Activated naive CD4-positive, alpha-beta T cell treated with anti-CD3 and anti-CD28 coated beads for 36 hours (primary cell): ENCODE measurements around the gene MIA. TPM values are rescaled to one million over a fixed set of nuclear protein-coding genes. Genes with fewer than 3 reads are reported as not detected.
"Not testable (repeated sequence)": the region's sequence is repeated elsewhere in the genome, so short reads cannot be mapped to it uniquely, and the experiment has no call there.

Experiments used
- CTCF ChIA-PET: fragments of 350-600 bp; sonication (Branson Sonifier 250); formaldehyde crosslinking; loops from one replicate; lab custom pipeline; 2021; ENCODE audit warnings: antibody characterized with exemption; lab: Charles Lee
- DNase-seq: peaks from one replicate; pipeline ENCODE4 v3.0.0-alpha.2; 2020
- H3K27ac Mint-ChIP-seq: one replicate; pipeline ENCODE4 v1.8.0; 2021; ENCODE audit warnings: mild to moderate bottlenecking, mixed read lengths
- H3K27me3 Mint-ChIP-seq: one replicate; pipeline ENCODE4 v1.8.0; 2021; ENCODE audit warnings: low read depth, mixed read lengths
- H3K36me3 Mint-ChIP-seq: one replicate; pipeline ENCODE4 v1.8.0; 2021; ENCODE audit warnings: low read depth, mixed read lengths
- H3K4me1 Mint-ChIP-seq: one replicate; pipeline ENCODE4 v1.8.0; 2021; ENCODE audit warnings: low read depth, mixed read lengths
- H3K4me3 Mint-ChIP-seq: one replicate; pipeline ENCODE4 v1.8.0; 2021; ENCODE audit warnings: mild to moderate bottlenecking, moderate library complexity, mixed read lengths
- H3K9me3 Mint-ChIP-seq: one replicate; pipeline ENCODE4 v1.8.0; 2021; ENCODE audit warnings: mixed read lengths
- intact Hi-C: fragments of 100-400 bp; cut with micrococcal nuclease; formaldehyde crosslinking; loops from one replicate; pipeline ENCODE4 v1.15.1; 2023
- total RNA-seq, 2 experiments: library from RNA; stranded (reverse); gene quantifications; one replicate each; pipeline ENCODE4 v1.2.3, GENCODE V29; 2021

The MIA gene
- total RNA-seq = not detected

GRCh38 chr19:40774916-40775631 is at the start of gene MIA:
MIA (plus strand) TSS chr19:40775521; CDS start chr19:40775543, 22 bp downstream.
- peaks cover 32% of the 10 kb centered on the region for H3K4me1 Mint-ChIP-seq
- no peak within 1 kb of the TSS for H3K27ac Mint-ChIP-seq
- H3K36me3 Mint-ChIP-seq = peaks cover 14% of the 10 kb centered on the region
- no peaks in the 10 kb centered on the region for H3K27me3 Mint-ChIP-seq
- intact Hi-C loops = no loop called here
- no peak within 1 kb of the TSS for H3K4me3 Mint-ChIP-seq
- peaks cover 3% of the 10 kb centered on the region for H3K9me3 Mint-ChIP-seq
- no peak for DNase-seq
- CTCF ChIA-PET = interaction anchor here (0.8 to 0.9 kb wide), 2 partner anchors 32 to 34 kb away, joined by 3 read pairs; no protein-coding TSS in a partner anchor

GRCh38 chr19:40726279-40726678 is 49.0 kb upstream of the MIA start:
- peaks cover 36% of the 10 kb centered on the region for H3K36me3 Mint-ChIP-seq
- DNase-seq = no peak
- intact Hi-C loops = no loop called here
- H3K4me1 Mint-ChIP-seq = peaks cover 31% of the 10 kb centered on the region
- CTCF ChIA-PET = interaction anchor here (0.7 to 1.2 kb wide), 2 partner anchors 35 to 93 kb away, joined by 3 read pairs; no protein-coding TSS in a partner anchor
- no peaks in the 10 kb centered on the region for H3K27me3 Mint-ChIP-seq
- H3K4me3 Mint-ChIP-seq = no peak overlapping the region
- no peaks in the 10 kb centered on the region for H3K9me3 Mint-ChIP-seq
- no peak overlapping the region for H3K27ac Mint-ChIP-seq

GRCh38 chr19:40730065-40730464 is 45.3 kb upstream of the MIA start:
- H3K9me3 Mint-ChIP-seq, H3K4me3 Mint-ChIP-seq, DNase-seq, H3K4me1 Mint-ChIP-seq, intact Hi-C loops, H3K27ac Mint-ChIP-seq, H3K27me3 Mint-ChIP-seq: not testable (repeated sequence)
- H3K36me3 Mint-ChIP-seq = peaks cover 23% of the 10 kb centered on the region
- CTCF ChIA-PET = interaction anchor here (0.7 kb wide), 1 partner anchor 77 kb away, joined by 3 read pairs; no protein-coding TSS in a partner anchor

- H3K9me3 Mint-ChIP-seq, H3K27me3 Mint-ChIP-seq, CTCF ChIA-PET, intact Hi-C loops, H3K4me1 Mint-ChIP-seq, H3K4me3 Mint-ChIP-seq, H3K27ac Mint-ChIP-seq, DNase-seq: not testable (repeated sequence)
- H3K36me3 Mint-ChIP-seq = peaks cover 21% of the 10 kb centered on the region
These were observed 43.0 kb upstream of the MIA start for GRCh38 chr19:40732304-40732703.

GRCh38 chr19:40733149-40733548 is 42.2 kb upstream of the MIA start:
- H3K4me3 Mint-ChIP-seq = no peak overlapping the region
- CTCF ChIA-PET = interaction anchor here (0.9 kb wide), 1 partner anchor 80 kb away, joined by 3 read pairs; no protein-coding TSS in a partner anchor
- intact Hi-C loops = no loop called here
- DNase-seq = no peak
- H3K27me3 Mint-ChIP-seq = no peaks in the 10 kb centered on the region
- no peaks in the 10 kb centered on the region for H3K9me3 Mint-ChIP-seq
- H3K4me1 Mint-ChIP-seq = no peaks in the 10 kb centered on the region
- peaks cover 18% of the 10 kb centered on the region for H3K36me3 Mint-ChIP-seq
- H3K27ac Mint-ChIP-seq = no peak overlapping the region

- no peak for DNase-seq
- Mint-ChIP-seq H3K4me3 (no peak overlapping the region), H3K9me3 (no peaks in the 10 kb centered on the region), H3K36me3 (peaks cover 16% of the 10 kb centered on the region), H3K4me1 (no peaks in the 10 kb centered on the region), H3K27me3 (no peaks in the 10 kb centered on the region), H3K27ac (no peak overlapping the region)
- intact Hi-C loops = no loop called here
- CTCF ChIA-PET = no interaction called here
These were observed 40.1 kb upstream of the MIA start for GRCh38 chr19:40735013-40735771.

- Mint-ChIP-seq H3K9me3 (no peaks in the 10 kb centered on the region), H3K27ac (no peak overlapping the region), H3K36me3 (peaks cover 12% of the 10 kb centered on the region), H3K4me1 (no peaks in the 10 kb centered on the region), H3K4me3 (no peak overlapping the region), H3K27me3 (no peaks in the 10 kb centered on the region)
- DNase-seq = no peak
- intact Hi-C loops = no loop called here
- CTCF ChIA-PET = no interaction called here
These were observed 38.7 kb upstream of the MIA start for GRCh38 chr19:40736661-40737060.

GRCh38 chr19:40737102-40737644 is 38.1 kb upstream of the MIA start:
- H3K27me3 Mint-ChIP-seq = no peaks in the 10 kb centered on the region
- H3K4me1 Mint-ChIP-seq = no peaks in the 10 kb centered on the region
- H3K4me3 Mint-ChIP-seq = no peak overlapping the region
- intact Hi-C loops = no loop called here
- DNase-seq = no peak
- H3K36me3 Mint-ChIP-seq = peaks cover 12% of the 10 kb centered on the region
- H3K9me3 Mint-ChIP-seq = no peaks in the 10 kb centered on the region
- CTCF ChIA-PET = no interaction called here
- no peak overlapping the region for H3K27ac Mint-ChIP-seq

GRCh38 chr19:40739030-40739839 is 36.1 kb upstream of the MIA start:
- CTCF ChIA-PET = no interaction called here
- intact Hi-C loops = no loop called here
- peaks cover 12% of the 10 kb centered on the region for H3K36me3 Mint-ChIP-seq
- no peaks in the 10 kb centered on the region for H3K9me3 Mint-ChIP-seq
- H3K27ac Mint-ChIP-seq = no peak overlapping the region
- H3K4me1 Mint-ChIP-seq = no peaks in the 10 kb centered on the region
- H3K4me3 Mint-ChIP-seq = no peak overlapping the region
- H3K27me3 Mint-ChIP-seq = no peaks in the 10 kb centered on the region
- DNase-seq = no peak

- H3K4me1 Mint-ChIP-seq = no peaks in the 10 kb centered on the region
- CTCF ChIA-PET = interaction anchor here (0.5 kb wide), 1 partner anchor 435 kb away, joined by 3 read pairs; no protein-coding TSS in a partner anchor
- peaks cover 12% of the 10 kb centered on the region for H3K36me3 Mint-ChIP-seq
- H3K27ac Mint-ChIP-seq = no peak overlapping the region
- no peaks in the 10 kb centered on the region for H3K27me3 Mint-ChIP-seq
- no peak for DNase-seq
- no peak overlapping the region for H3K4me3 Mint-ChIP-seq
- intact Hi-C loops = no loop called here
- no peaks in the 10 kb centered on the region for H3K9me3 Mint-ChIP-seq
These were observed 35.2 kb upstream of the MIA start for GRCh38 chr19:40739871-40740703.

GRCh38 chr19:40740747-40741146 is 34.6 kb upstream of the MIA start:
- peaks cover 7% of the 10 kb centered on the region for H3K36me3 Mint-ChIP-seq
- no peak for DNase-seq
- no peaks in the 10 kb centered on the region for H3K4me1 Mint-ChIP-seq
- CTCF ChIA-PET = no interaction called here
- H3K4me3 Mint-ChIP-seq = no peak overlapping the region
- no peaks in the 10 kb centered on the region for H3K27me3 Mint-ChIP-seq
- no peak overlapping the region for H3K27ac Mint-ChIP-seq
- no peaks in the 10 kb centered on the region for H3K9me3 Mint-ChIP-seq
- intact Hi-C loops = no loop called here
